H1 (cell line): ENCODE measurements around the gene MMD. TPM values are rescaled to one million over a fixed set of nuclear protein-coding genes. Genes with fewer than 3 reads are reported as not detected.

Source experiments
- CREB1 ChIP-seq: IDR thresholded peaks from 2 replicates; pipeline ENCODE4 v1.6.1; 2012; ENCODE audit warnings: inconsistent platforms
- CTCF ChIP-seq, 3 experiments: IDR thresholded peaks; 1 replicate in 2 of 3; 2 replicates in 1 of 3; pipeline versions ENCODE4 v1.5.1 to v1.6.1; 2011; ENCODE audit warnings: low read length in 3 of 3, mild to moderate bottlenecking in 3 of 3, inconsistent platforms in 2 of 3, low read depth in 1 of 3, moderate library complexity in 1 of 3; ENCODE audit not compliant: insufficient read depth in 1 of 3; ENCODE audit errors: control extremely low read depth in 1 of 3
- polyA plus RNA-seq, 7 experiments: library from polyadenylated mRNA; depleted of rRNA in 3 of 7; stranded (reverse) in 5 of 7; unstranded in 2 of 7; fragments of >200 nt in 5 of 7; fragments of 200-250 nt in 2 of 7; gene quantifications; 1 replicate in 5 of 7; 2 replicates in 1 of 7; 4 replicates in 1 of 7; pipeline versions ENCODE4 v1.2.1 to v1.2.3, GENCODE V29; 2011 to 2013; ENCODE audit warnings: missing spikeins in 2 of 7, mixed read lengths in 2 of 7
- total RNA-seq: library from RNA; stranded (reverse); fragmentation: NEBNext Ultra II Directional; extraction: Animal tissue kit (Norgen Biotek cat#: 25700); gene quantifications from 2 replicates; pipeline ENCODE4 v1.2.1, GENCODE V29; 2021

Gene MMD
- total and polyA plus RNA-seq, 2 of the 8 experiments (the other 6 are each of a cell fraction or from before 2014, with no cell fraction given), result 28.2 to 37.8 TPM

GRCh38 chr17:55426851-55427586, 5.4 kb upstream of the MMD start (continued):
- TF ChIP-seq CTCF (IDR thresholded peaks at IDR 0.05; ENCODE audit: control extremely low read depth in 1 of 3, insufficient read depth in 1 of 3, low read depth in 1 of 3, low read length in 3 of 3) (no peak), CREB1 (no peak)
